Testis (tissue), 2 donors: Measurements from ENCODE around the gene HSFX3.

Source experiments
- POLR2A ChIP-seq: fragments of 450-650 bp; IDR thresholded peaks from one replicate; pipeline ENCODE4 v1.6.1; 2017; ENCODE audit warnings: antibody characterized with exemption, mild to moderate bottlenecking, moderate library complexity
- TF ChIP-seq, protein P1 (sequence below), 3 experiments: fragments of 450-650 bp in 2 of 3; fragments of 200-600 bp in 1 of 3; sonication (generic) in 1 of 3; IDR thresholded peaks; one replicate each; pipeline ENCODE4 v1.5.1; 2016 to 2019; ENCODE audit warnings: antibody characterized with exemption in 3 of 3, mild to moderate bottlenecking in 2 of 3, moderate library complexity in 1 of 3

DNA sequence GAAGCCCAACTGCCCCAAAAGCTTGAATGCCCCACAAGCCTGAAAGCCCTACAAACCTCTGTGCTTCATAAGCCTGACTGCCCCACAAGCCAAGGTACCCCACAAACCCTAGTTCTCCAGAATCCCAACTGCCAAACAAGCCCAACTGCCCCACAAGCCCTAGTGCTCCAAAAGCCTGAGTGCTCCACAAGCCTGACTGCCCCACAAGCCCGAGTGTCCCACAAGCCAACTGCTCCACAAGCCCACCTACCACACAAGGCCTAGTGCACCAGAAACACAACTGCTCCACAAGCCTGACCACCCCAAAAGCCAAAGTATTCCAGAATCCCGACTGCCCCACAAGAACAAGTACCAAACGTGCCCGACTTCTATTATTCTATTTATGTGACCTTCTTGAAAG, 13.6 kb upstream of the HSFX3 start:
- TF ChIP-seq, protein P1, sequence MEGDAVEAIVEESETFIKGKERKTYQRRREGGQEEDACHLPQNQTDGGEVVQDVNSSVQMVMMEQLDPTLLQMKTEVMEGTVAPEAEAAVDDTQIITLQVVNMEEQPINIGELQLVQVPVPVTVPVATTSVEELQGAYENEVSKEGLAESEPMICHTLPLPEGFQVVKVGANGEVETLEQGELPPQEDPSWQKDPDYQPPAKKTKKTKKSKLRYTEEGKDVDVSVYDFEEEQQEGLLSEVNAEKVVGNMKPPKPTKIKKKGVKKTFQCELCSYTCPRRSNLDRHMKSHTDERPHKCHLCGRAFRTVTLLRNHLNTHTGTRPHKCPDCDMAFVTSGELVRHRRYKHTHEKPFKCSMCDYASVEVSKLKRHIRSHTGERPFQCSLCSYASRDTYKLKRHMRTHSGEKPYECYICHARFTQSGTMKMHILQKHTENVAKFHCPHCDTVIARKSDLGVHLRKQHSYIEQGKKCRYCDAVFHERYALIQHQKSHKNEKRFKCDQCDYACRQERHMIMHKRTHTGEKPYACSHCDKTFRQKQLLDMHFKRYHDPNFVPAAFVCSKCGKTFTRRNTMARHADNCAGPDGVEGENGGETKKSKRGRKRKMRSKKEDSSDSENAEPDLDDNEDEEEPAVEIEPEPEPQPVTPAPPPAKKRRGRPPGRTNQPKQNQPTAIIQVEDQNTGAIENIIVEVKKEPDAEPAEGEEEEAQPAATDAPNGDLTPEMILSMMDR (IDR thresholded peaks at IDR 0.05): no peak
- no peak for TF ChIP-seq POLR2A
